GM12878 (cell line): ENCODE results near the gene LENEP. TPM values are rescaled to one million over a fixed set of nuclear protein-coding genes. Genes with fewer than 3 reads are reported as not detected.

Experiments used
- BCL11A ChIP-seq: IDR thresholded peaks from 2 replicates; pipeline ENCODE4 v1.6.1; 2011; ENCODE audit warnings: low read depth, low read length
- HCFC1 ChIP-seq: fragments of 150-350 bp; IDR thresholded peaks from 2 replicates; pipeline ENCODE4 v1.6.1; 2014; ENCODE audit warnings: low read length
- IRF5 ChIP-seq: fragments of 450-650 bp; IDR thresholded peaks from 2 replicates; pipeline ENCODE4 v1.6.1; 2017; ENCODE audit warnings: borderline replicate concordance
- MLLT1 ChIP-seq: fragments of 450-650 bp; IDR thresholded peaks from 2 replicates; pipeline ENCODE4 v1.6.1; 2016; ENCODE audit warnings: mild to moderate bottlenecking
- MTA3 ChIP-seq: IDR thresholded peaks from 2 replicates; pipeline ENCODE4 v1.6.1; 2012; ENCODE audit warnings: low read length, inconsistent platforms, borderline replicate concordance
- REST ChIP-seq: IDR thresholded peaks from 2 replicates; pipeline ENCODE4 v1.6.1; 2012; ENCODE audit warnings: mild to moderate bottlenecking, low read depth, low read length
- RFX5 ChIP-seq: IDR thresholded peaks from 2 replicates; pipeline ENCODE4 v1.6.1; 2011; ENCODE audit warnings: low read depth, low read length, improper control_type of control experiment
- SRF ChIP-seq, 2 experiments: IDR thresholded peaks; 2 replicates each; pipeline ENCODE4 v1.6.1; 2011; ENCODE audit warnings: low read depth in 2 of 2, low read length in 2 of 2, mild to moderate bottlenecking in 1 of 2, moderate library complexity in 1 of 2
- ZBTB40 ChIP-seq: fragments of 450-650 bp; IDR thresholded peaks from 2 replicates; pipeline ENCODE4 v1.6.1; 2016; ENCODE audit warnings: mild to moderate bottlenecking, moderate library complexity, borderline replicate concordance
- ZNF592 ChIP-seq: fragments of 450-650 bp; IDR thresholded peaks from 2 replicates; pipeline ENCODE4 v1.6.1; 2017; ENCODE audit warnings: mild to moderate bottlenecking, moderate library complexity
- ZSCAN29 ChIP-seq: fragments of 450-650 bp; IDR thresholded peaks from 2 replicates; pipeline ENCODE4 v1.6.1; 2017; ENCODE audit warnings: mild to moderate bottlenecking, moderate library complexity
- polyA plus RNA-seq, 11 experiments: library from polyadenylated mRNA; depleted of rRNA in 4 of 11; unstranded in 6 of 11; stranded (reverse) in 5 of 11; fragments of >200 nt; fragmentation: Nextera tagmentation in 4 of 11; fragmentation: Illumina TruSeq in 1 of 11; extraction: Ambion mirVana in 4 of 11; extraction: Trizol in 1 of 11; gene quantifications; 1 replicate in 1 of 11; 2 replicates in 10 of 11; pipeline versions ENCODE4 v1.2.1 to v1.2.3, GENCODE V29; 2011 to 2016; ENCODE audit warnings: inconsistent platforms in 2 of 11, missing spikeins in 2 of 11, low read depth in 1 of 11
- total RNA-seq, 4 experiments: library from RNA; depleted of rRNA in 3 of 4; stranded (reverse); fragments of >200 nt in 3 of 4; fragmentation: Illumina TruSeq in 1 of 4; extraction: Trizol in 1 of 4; gene quantifications; 2 replicates each; pipeline versions ENCODE4 v1.2.1 to v1.2.3, GENCODE V29; 2013 to 2021

The LENEP gene
- total and polyA plus RNA-seq, 10 of the 15 experiments (the other 5 are each of a cell fraction or from before 2014, with no cell fraction given) = 0.27 to 1.1 (median 0.64) TPM; not detected in 7

GRCh38 chr1:155000726-155001424 is 7.5 kb downstream of the LENEP start (continued):
- peak; percentile 78; the same call in 1 of the 2 replicates for TF ChIP-seq ZBTB40
- TF ChIP-seq RFX5 = no peak; the same call in 1 of the 2 replicates
- TF ChIP-seq SRF (IDR thresholded peaks at IDR 0.05; ENCODE audit: low read depth in 2 of 2, low read length in 2 of 2) = 0 out of 4 replicates have a peak, but pooled peaks of 1 of the 2 experiments have one; percentile 53
- no peak for TF ChIP-seq ZNF592
- TF ChIP-seq ZSCAN29 = peak; percentile 97
- TF ChIP-seq HCFC1 = peak; percentile 41; the same call in 1 of the 2 replicates
- TF ChIP-seq MTA3 = no peak
- TF ChIP-seq BCL11A = peak; percentile 26; the same call in 1 of the 2 replicates
- TF ChIP-seq IRF5 = no peak
- no peak for TF ChIP-seq REST
- peak; percentile 41; the same call in 1 of the 2 replicates for TF ChIP-seq MLLT1
